Sigmoid colon (tissue), 7 donors: Measurements from ENCODE around the gene ALDH1L1. TPM values are rescaled to one million over a fixed set of nuclear protein-coding genes. Genes with fewer than 3 reads are reported as not detected.

Source experiments
- DNase-seq: peaks from one replicate; pipeline ENCODE4 v3.0.0-alpha.2; 2019
- H3K27ac ChIP-seq, 4 donors: fragments of 200-600 bp; sonication (generic); one replicate each; pipeline ENCODE4 v1.5.1; 2016 to 2019; ENCODE audit warnings: mild to moderate bottlenecking in 1 of 4
- H3K27me3 ChIP-seq, 3 donors: fragments of 200-600 bp; sonication (generic); one replicate each; pipeline ENCODE4 v1.5.1; 2019; ENCODE audit warnings: mild to moderate bottlenecking in 1 of 3
- H3K36me3 ChIP-seq, 4 donors: fragments of 200-600 bp; sonication (generic); one replicate each; pipeline ENCODE4 v1.5.1; 2016 to 2019
- H3K4me1 ChIP-seq, 4 donors: fragments of 200-600 bp; sonication (generic); one replicate each; pipeline ENCODE4 v1.5.1; 2017 to 2019
- H3K4me3 ChIP-seq, 4 donors: fragments of 200-600 bp; sonication (generic); one replicate each; pipeline ENCODE4 v1.5.1; 2017 to 2019; ENCODE audit warnings: mild to moderate bottlenecking in 2 of 4, moderate library complexity in 1 of 4
- H3K9me3 ChIP-seq, 4 donors: fragments of 200-600 bp in 3 of 4; sonication (generic) in 3 of 4; one replicate each; pipeline versions ENCODE4 v1.5.1 to v1.6.1; 2013 to 2019
- CTCF ChIP-seq, 4 experiments: fragments of 450-650 bp in 3 of 4; fragments of 200-600 bp in 1 of 4; IDR thresholded peaks; one replicate each; pipeline ENCODE4 v1.5.1; 2016 to 2019; ENCODE audit warnings: antibody characterized with exemption in 4 of 4, mild to moderate bottlenecking in 3 of 4, moderate library complexity in 2 of 4
- EP300 ChIP-seq, 4 donors: sonication (generic); formaldehyde crosslinking; IDR thresholded peaks; one replicate each; pipeline ENCODE4 v1.6.1; 2017; ENCODE audit warnings: antibody characterized with exemption in 4 of 4
- POLR2A ChIP-seq, 2 donors: fragments of 450-650 bp; IDR thresholded peaks; one replicate each; pipeline ENCODE4 v1.6.1; 2016; ENCODE audit warnings: antibody characterized with exemption in 2 of 2, mild to moderate bottlenecking in 2 of 2, moderate library complexity in 2 of 2
- POLR2AphosphoS5 ChIP-seq, 4 donors: sonication (generic); formaldehyde crosslinking; IDR thresholded peaks; one replicate each; pipeline ENCODE4 v1.6.1; 2017; ENCODE audit warnings: antibody characterized with exemption in 4 of 4
- WGBS, 2 donors: extraction: QIAGEN DNeasy Blood & Tissue Kit; methylation state at CpG; one replicate each; pipeline ENCODE4 v1.1.7; 2013; 5-methylcytosine and 5-hydroxymethylcytosine counted together
- intact Hi-C: fragments of 100-400 bp; cut with DNase I; formaldehyde crosslinking; loops from one replicate; pipeline ENCODE4 v1.15.1; 2023
- polyA plus RNA-seq, 3 donors: library from polyadenylated mRNA; stranded (reverse); fragments of 200-250 nt; gene quantifications; one replicate each; pipeline ENCODE4 v1.2.3, GENCODE V29; 2013
- total RNA-seq, 4 donors: library from RNA; depleted of rRNA; stranded (reverse); fragments of >200 nt; gene quantifications; one replicate each; pipeline ENCODE4 v1.1.0, GENCODE V29; 2016
- donor health status: healthy with polysubstance abuse.
- donor health status: Bipolar disorder and iron deficiency.
- donor health status: healthy.

The ALDH1L1 gene
- total and polyA plus RNA-seq, 7 donors, result 7.2 to 32.5 (median 15.0) TPM

GRCh38 chr3:126161309-126161708 is 19.1 kb downstream of the ALDH1L1 start:
- H3K27me3 ChIP-seq, result no peaks in the 10 kb centered on the region
- TF ChIP-seq EP300 (IDR thresholded peaks at IDR 0.05) (no peak), CTCF (IDR thresholded peaks at IDR 0.05) (no peak), POLR2AphosphoS5 (IDR thresholded peaks at IDR 0.05) (no peak), POLR2A (IDR thresholded peaks at IDR 0.05) (no peak)
- peaks cover 0 to 1% (median 0%) of the 10 kb centered on the region in 4 donors for H3K9me3 ChIP-seq
- no peak overlapping the region for H3K27ac ChIP-seq
- intact Hi-C loops, result no loop called here
- no peaks in the 10 kb centered on the region for H3K4me1 ChIP-seq
- WGBS, 2 donors, result 93 to 95% methylated on average over 5 of the region's 5 CpGs
- no peaks in the 10 kb centered on the region for H3K36me3 ChIP-seq
- H3K4me3 ChIP-seq, result no peak overlapping the region
- DNase-seq, result no peak

DNA sequence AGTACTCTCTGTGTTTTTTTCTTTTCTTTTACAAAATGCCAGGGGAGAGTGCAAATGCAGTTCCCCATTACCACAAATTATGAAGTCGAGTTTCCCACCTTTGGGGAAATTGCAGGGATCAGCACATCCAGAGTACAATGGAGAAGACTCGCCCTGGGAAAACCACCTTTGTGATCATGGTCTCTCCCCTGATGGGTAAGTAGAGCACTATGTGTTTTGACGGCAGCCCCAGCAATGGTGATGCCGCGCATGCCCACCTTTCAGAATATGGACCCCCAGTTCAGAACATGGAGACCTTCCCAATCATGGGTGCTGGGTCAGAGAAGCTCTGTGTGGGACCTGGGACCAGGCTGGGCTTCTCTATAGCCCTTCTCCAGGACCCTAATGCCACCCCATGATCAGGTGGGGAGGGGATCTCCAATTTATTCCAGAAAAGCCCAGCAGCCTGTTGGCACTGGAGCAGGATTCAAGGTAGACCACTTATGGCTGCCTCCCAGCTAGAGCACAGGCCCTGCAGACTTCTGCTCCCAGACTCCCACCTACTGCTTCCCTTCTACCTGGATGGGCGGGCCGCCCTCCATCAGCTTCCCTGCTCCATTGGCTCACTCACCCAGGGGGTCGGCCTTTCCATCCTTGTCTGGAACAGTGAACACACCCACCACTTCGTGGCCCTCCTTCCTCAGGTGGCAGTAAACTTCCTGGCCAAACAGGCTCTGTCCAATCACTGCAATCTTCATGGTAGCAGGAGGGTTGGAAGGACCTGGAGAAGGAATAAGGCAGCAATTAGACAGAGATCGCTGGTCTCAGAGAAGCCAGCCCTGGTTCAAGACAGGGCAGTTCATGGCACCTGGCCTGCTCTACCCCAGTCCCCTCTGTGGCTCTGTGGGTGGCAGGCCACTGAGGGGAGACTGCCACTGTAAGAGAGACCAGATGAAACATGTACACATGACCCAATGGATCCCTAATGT is 19.9 kb downstream of the ALDH1L1 start:
- no peak for DNase-seq
- intact Hi-C loops, result no loop called here
- Histone ChIP-seq H3K4me1 (no peaks in the 10 kb centered on the region), H3K4me3 (no peak overlapping the region), H3K27me3 (no peaks in the 10 kb centered on the region), H3K36me3 (no peaks in the 10 kb centered on the region), H3K27ac (no peak overlapping the region), H3K9me3 (peaks cover 0 to 1% (median 0%) of the 10 kb centered on the region in 4 donors)
- no peak for TF ChIP-seq POLR2A (IDR thresholded peaks at IDR 0.05)
- no peak for TF ChIP-seq POLR2AphosphoS5 (IDR thresholded peaks at IDR 0.05)
- TF ChIP-seq EP300 (IDR thresholded peaks at IDR 0.05), result no peak
- TF ChIP-seq CTCF (IDR thresholded peaks at IDR 0.05), result no peak
- WGBS, 2 donors, result 89 to 90% methylated on average over 10 of the region's 10 CpGs

DNA sequence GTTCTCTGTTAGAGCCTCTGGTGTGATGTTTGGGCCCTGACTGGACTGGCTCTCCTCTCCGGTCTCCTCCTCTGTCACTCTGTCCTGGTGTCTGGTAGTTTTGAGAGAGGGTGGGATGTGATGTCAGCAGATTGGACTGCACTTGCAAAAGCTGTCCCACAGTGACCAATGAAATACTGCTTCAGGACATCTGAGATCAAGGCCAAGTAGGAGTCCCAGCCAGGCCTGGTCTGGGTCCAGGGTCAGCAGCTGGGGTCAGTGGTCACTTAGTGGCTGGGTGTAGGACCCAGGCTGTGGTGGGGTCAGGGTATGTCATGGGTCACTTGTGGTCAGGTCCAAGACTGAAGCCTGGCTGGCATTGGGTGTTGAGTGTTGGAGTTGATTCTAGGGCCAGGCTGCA is 20.9 kb downstream of the ALDH1L1 start:
- Histone ChIP-seq H3K27ac (no peak overlapping the region), H3K4me1 (no peaks in the 10 kb centered on the region), H3K27me3 (no peaks in the 10 kb centered on the region), H3K36me3 (no peaks in the 10 kb centered on the region), H3K4me3 (no peak overlapping the region), H3K9me3 (peaks cover 0 to 1% (median 0%) of the 10 kb centered on the region in 4 donors)
- intact Hi-C loops, result no loop called here
- TF ChIP-seq EP300 (IDR thresholded peaks at IDR 0.05) (no peak), POLR2A (IDR thresholded peaks at IDR 0.05) (no peak), POLR2AphosphoS5 (IDR thresholded peaks at IDR 0.05) (no peak), CTCF (IDR thresholded peaks at IDR 0.05) (no peak)
- WGBS, 2 donors, result 90 to 93% methylated on average over 1 of the region's 1 CpG
- no peak for DNase-seq

DNA sequence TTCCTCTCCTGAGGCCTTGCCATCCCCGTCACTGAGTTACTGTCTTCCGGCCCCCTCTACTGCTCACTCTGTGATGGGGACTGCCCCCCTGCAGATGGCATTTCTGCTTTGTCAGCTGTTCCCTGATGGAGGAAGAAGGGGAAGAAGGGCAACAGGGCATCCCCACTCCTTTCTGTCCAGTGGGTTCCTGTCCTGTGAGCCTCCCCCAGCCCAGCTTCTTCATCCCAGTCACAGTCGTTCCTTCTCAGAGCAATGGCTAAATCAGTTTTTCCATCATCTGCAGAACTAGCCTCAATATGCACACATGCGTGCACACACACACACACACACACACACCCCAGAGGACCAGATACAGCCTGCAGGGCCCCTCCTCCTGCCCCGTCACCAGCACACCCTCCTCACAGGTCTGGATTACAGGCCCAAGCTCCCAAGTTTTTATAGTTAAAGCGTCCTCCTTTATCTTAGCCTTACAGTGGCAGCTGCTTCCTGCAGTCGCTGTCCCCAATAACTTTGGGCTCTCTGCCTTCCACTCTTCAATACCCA is 21.4 kb downstream of the ALDH1L1 start:
- intact Hi-C loops, result no loop called here
- no peaks in the 10 kb centered on the region for H3K36me3 ChIP-seq
- TF ChIP-seq EP300 (IDR thresholded peaks at IDR 0.05) (no peak), POLR2A (IDR thresholded peaks at IDR 0.05) (no peak), POLR2AphosphoS5 (IDR thresholded peaks at IDR 0.05) (no peak), CTCF (IDR thresholded peaks at IDR 0.05) (no peak)
- H3K4me3 ChIP-seq, result no peak overlapping the region
- WGBS, 2 donors, result 81 to 86% methylated on average over 7 of the region's 7 CpGs
- H3K9me3 ChIP-seq, result no peaks in the 10 kb centered on the region
- no peak for DNase-seq
- H3K27me3 ChIP-seq, result no peaks in the 10 kb centered on the region
- no peak overlapping the region for H3K27ac ChIP-seq
- no peaks in the 10 kb centered on the region for H3K4me1 ChIP-seq
